ENCODE results near the gene TMEM209.
"Not testable (repeated sequence)": the region's sequence is repeated elsewhere in the genome, so short reads cannot be mapped to it uniquely, and the experiment has no call there.

The TMEM209 gene

GRCh38 chr7:130146693-130147405 is 58.4 kb downstream of the TMEM209 start:
- Histone ChIP-seq H3K9me3 (no peaks in the 10 kb centered on the region), H3K27me3 (no peaks in the 10 kb centered on the region), H3K36me3 (no peaks in the 10 kb centered on the region), H3K4me1 (ENCODE audit: control insufficient read depth in 1 of 2, insufficient read depth in 1 of 2, low read depth in 1 of 2, low read length in 1 of 2) (no peaks in the 10 kb centered on the region), H3K27ac (no peak overlapping the region), H3K4me3 (ENCODE audit: low read depth in 1 of 2, low read length in 1 of 2) (no peak overlapping the region)
- TF ChIP-seq CTCF (IDR thresholded peaks at IDR 0.05), result no peak

GRCh38 chr7:130146142-130146541 is 59.1 kb downstream of the TMEM209 start:
- not testable (repeated sequence) for H3K9me3 ChIP-seq; H3K27ac ChIP-seq; H3K27me3 ChIP-seq; H3K36me3 ChIP-seq; H3K4me1 ChIP-seq (ENCODE audit: control insufficient read depth in 1 of 2, insufficient read depth in 1 of 2, low read depth in 1 of 2, low read length in 1 of 2); H3K4me3 ChIP-seq (ENCODE audit: low read depth in 1 of 2, low read length in 1 of 2)

GRCh38 chr7:130145424-130146100 is 59.6 kb downstream of the TMEM209 start:
- peaks cover 10 to 11% of the 10 kb centered on the region in 2 experiments for H3K4me1 ChIP-seq (ENCODE audit: control insufficient read depth in 1 of 2, insufficient read depth in 1 of 2, low read depth in 1 of 2, low read length in 1 of 2)
- H3K27me3 ChIP-seq, result peaks cover 12% of the 10 kb centered on the region
- no peak for TF ChIP-seq CTCF (IDR thresholded peaks at IDR 0.05)
- H3K4me3 ChIP-seq (ENCODE audit: low read depth in 1 of 2, low read length in 1 of 2), result no peak overlapping the region
- no peaks in the 10 kb centered on the region for H3K9me3 ChIP-seq
- H3K36me3 ChIP-seq, result no peaks in the 10 kb centered on the region
- H3K27ac ChIP-seq, result no peak overlapping the region

GRCh38 chr7:130144312-130145171 is 60.7 kb downstream of the TMEM209 start:
- Histone ChIP-seq H3K4me1 (ENCODE audit: control insufficient read depth in 1 of 2, insufficient read depth in 1 of 2, low read depth in 1 of 2, low read length in 1 of 2) (peaks cover 10 to 11% of the 10 kb centered on the region in 2 experiments), H3K27ac (no peak overlapping the region), H3K36me3 (no peaks in the 10 kb centered on the region), H3K9me3 (no peaks in the 10 kb centered on the region), H3K4me3 (ENCODE audit: low read depth in 1 of 2, low read length in 1 of 2) (no peak overlapping the region), H3K27me3 (peaks cover 12% of the 10 kb centered on the region)
- TF ChIP-seq CTCF (IDR thresholded peaks at IDR 0.05), result no peak

GRCh38 chr7:130143986-130144311 is 61.3 kb downstream of the TMEM209 start:
- Histone ChIP-seq H3K4me3 (ENCODE audit: low read depth in 1 of 2, low read length in 1 of 2) (no peak overlapping the region), H3K27me3 (peaks cover 12% of the 10 kb centered on the region), H3K4me1 (ENCODE audit: control insufficient read depth in 1 of 2, insufficient read depth in 1 of 2, low read depth in 1 of 2, low read length in 1 of 2) (peaks cover 10 to 11% of the 10 kb centered on the region in 2 experiments), H3K27ac (no peak overlapping the region), H3K36me3 (no peaks in the 10 kb centered on the region), H3K9me3 (no peaks in the 10 kb centered on the region)
- no peak for TF ChIP-seq CTCF (IDR thresholded peaks at IDR 0.05)
